GM12864 (cell line): Measurements from ENCODE around the gene MCOLN2.

ENCODE experiments used
- DNase-seq: peaks from one replicate; pipeline ENCODE4 v3.0.0-alpha.2; 2011; ENCODE audit warnings: low read depth
- H3K4me3 ChIP-seq: 2 replicates; pipeline ENCODE4 v1.5.1; 2011; ENCODE audit warnings: mild to moderate bottlenecking, low read depth, low read length, control low read depth
- CTCF ChIP-seq: IDR thresholded peaks from 2 replicates; pipeline ENCODE4 v1.5.1; 2011; ENCODE audit warnings: low read depth, mild to moderate bottlenecking, moderate library complexity, low read length, control low read depth, inconsistent platforms; ENCODE audit errors: missing control alignments

The MCOLN2 gene

GRCh38 chr1:84985365-84985764 is 11.5 kb downstream of the MCOLN2 start:
- DNase-seq: no peak
- no peak for TF ChIP-seq CTCF
- no peak overlapping the region for H3K4me3 ChIP-seq

GRCh38 chr1:84982395-84982794 is 14.5 kb downstream of the MCOLN2 start:
- H3K4me3 ChIP-seq: no peak overlapping the region
- TF ChIP-seq CTCF: no peak
- no peak for DNase-seq

- TF ChIP-seq CTCF: no peak
- DNase-seq: no peak
Observed at GRCh38 chr1:84975035-84975434, 21.9 kb downstream of the MCOLN2 start.

GRCh38 chr1:84973498-84974334 is 23.2 kb downstream of the MCOLN2 start:
- H3K4me3 ChIP-seq: no peak overlapping the region
- no peak for DNase-seq
- TF ChIP-seq CTCF: peak; percentile 12

More at GRCh38 chr1:84975035-84975434, 21.9 kb downstream of the MCOLN2 start:
- H3K4me3 ChIP-seq: peak overlapping the region; percentile 6; the same call in 1 of the 2 replicates

- no peak overlapping the region; the same call in 1 of the 2 replicates for H3K4me3 ChIP-seq
- TF ChIP-seq CTCF: no peak
- DNase-seq: no peak
Observed at GRCh38 chr1:84972377-84972987, 24.4 kb downstream of the MCOLN2 start.

GRCh38 chr1:84971957-84972356 is 25.0 kb downstream of the MCOLN2 start:
- DNase-seq: no peak
- H3K4me3 ChIP-seq: no peak overlapping the region; the same call in 1 of the 2 replicates
- no peak for TF ChIP-seq CTCF
